ENCODE results near the gene SBF1. TPM values are rescaled to one million over a fixed set of nuclear protein-coding genes. Genes with fewer than 3 reads are reported as not detected.

The SBF1 gene
- polyA plus RNA-seq, 1 donor (not counting 4 experiments of a cell fraction or from before 2014, with no cell fraction given), result 16.2 TPM

DNA sequence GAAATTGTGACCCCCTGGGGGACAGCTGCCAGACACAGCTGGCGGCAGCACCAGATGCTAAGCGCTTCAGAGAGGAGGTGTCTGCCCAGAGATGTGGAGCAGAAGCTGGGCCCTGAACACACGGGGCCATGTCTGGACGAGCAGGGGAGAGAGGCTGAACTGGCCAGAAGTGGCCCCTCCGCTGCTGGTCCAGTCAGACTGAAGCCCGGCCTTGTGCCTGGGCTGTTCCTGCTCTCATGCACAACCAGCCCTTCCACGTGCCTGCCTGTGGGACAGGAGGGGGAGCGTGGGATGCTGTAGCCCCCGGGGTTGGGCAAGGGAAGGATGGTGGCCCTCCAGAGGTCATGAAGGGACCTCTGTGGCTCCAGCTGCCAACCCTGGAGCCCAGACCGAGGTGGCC, 8.3 kb upstream of the SBF1 start:
- no peak overlapping the region for H3K4me2 ChIP-seq (ENCODE audit: control insufficient read depth, extremely low read depth, insufficient read depth, low read depth, low read length)
- no peak overlapping the region for H3K4me3 ChIP-seq (ENCODE audit: control insufficient read depth in 2 of 3, extremely low read depth in 1 of 3, insufficient read depth in 2 of 3, low read depth in 1 of 3, low read length in 3 of 3)
- H4K20me1 ChIP-seq (ENCODE audit: control insufficient read depth, extremely low read depth, insufficient read depth, low read length), result peaks cover 3% of the 10 kb centered on the region
- no peaks in the 10 kb centered on the region for H3K9me3 ChIP-seq (ENCODE audit: control insufficient read depth, low read depth, low read length)
- no peaks in the 10 kb centered on the region for H3K4me1 ChIP-seq (ENCODE audit: control insufficient read depth, extremely low read depth, insufficient read depth, low read length)
- no peaks in the 10 kb centered on the region for H3K9me1 ChIP-seq (ENCODE audit: control insufficient read depth, extremely low read depth, insufficient read depth, low read length)
- FAIRE-seq (no peak), DNase-seq (ENCODE audit: low read depth, low spot score) (no peak)
- no peak overlapping the region for H3K27ac ChIP-seq (ENCODE audit: control insufficient read depth, insufficient read depth, low read length)
- dilution Hi-C loops (cut with MboI; ENCODE audit: extremely low pct_ligation_motif_present, low sequenced_read_pairs), result no loop called here
- H3K36me3 ChIP-seq (ENCODE audit: control insufficient read depth in 2 of 2, extremely low read depth in 1 of 2, insufficient read depth in 2 of 2, low read length in 2 of 2), result no peaks in the 10 kb centered on the region
- H3K9ac ChIP-seq (ENCODE audit: control insufficient read depth, extremely low read depth, insufficient read depth, low read length), result no peak overlapping the region
- TF ChIP-seq, protein P1, sequence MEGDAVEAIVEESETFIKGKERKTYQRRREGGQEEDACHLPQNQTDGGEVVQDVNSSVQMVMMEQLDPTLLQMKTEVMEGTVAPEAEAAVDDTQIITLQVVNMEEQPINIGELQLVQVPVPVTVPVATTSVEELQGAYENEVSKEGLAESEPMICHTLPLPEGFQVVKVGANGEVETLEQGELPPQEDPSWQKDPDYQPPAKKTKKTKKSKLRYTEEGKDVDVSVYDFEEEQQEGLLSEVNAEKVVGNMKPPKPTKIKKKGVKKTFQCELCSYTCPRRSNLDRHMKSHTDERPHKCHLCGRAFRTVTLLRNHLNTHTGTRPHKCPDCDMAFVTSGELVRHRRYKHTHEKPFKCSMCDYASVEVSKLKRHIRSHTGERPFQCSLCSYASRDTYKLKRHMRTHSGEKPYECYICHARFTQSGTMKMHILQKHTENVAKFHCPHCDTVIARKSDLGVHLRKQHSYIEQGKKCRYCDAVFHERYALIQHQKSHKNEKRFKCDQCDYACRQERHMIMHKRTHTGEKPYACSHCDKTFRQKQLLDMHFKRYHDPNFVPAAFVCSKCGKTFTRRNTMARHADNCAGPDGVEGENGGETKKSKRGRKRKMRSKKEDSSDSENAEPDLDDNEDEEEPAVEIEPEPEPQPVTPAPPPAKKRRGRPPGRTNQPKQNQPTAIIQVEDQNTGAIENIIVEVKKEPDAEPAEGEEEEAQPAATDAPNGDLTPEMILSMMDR (optimal IDR thresholded peaks at IDR 0.05 in 1 of 3, IDR thresholded peaks at IDR 0.05 in 1 of 3, conservative IDR thresholded peaks at IDR 0.05 in 1 of 3; ENCODE audit: extremely low read depth in 1 of 3, insufficient read depth in 2 of 3, low read length in 3 of 3), result no peak
- no peak for TF ChIP-seq EZH2 (IDR thresholded peaks at IDR 0.05; ENCODE audit: low read length)
- H3K27me3 ChIP-seq (ENCODE audit: control insufficient read depth, extremely low read depth, insufficient read depth, low read length), result peaks cover 33% of the 10 kb centered on the region
- H2AFZ ChIP-seq (ENCODE audit: control insufficient read depth, low read length), result no peak overlapping the region
- no peaks in the 10 kb centered on the region for H3K79me2 ChIP-seq (ENCODE audit: control insufficient read depth, insufficient read depth, low read length)

DNA sequence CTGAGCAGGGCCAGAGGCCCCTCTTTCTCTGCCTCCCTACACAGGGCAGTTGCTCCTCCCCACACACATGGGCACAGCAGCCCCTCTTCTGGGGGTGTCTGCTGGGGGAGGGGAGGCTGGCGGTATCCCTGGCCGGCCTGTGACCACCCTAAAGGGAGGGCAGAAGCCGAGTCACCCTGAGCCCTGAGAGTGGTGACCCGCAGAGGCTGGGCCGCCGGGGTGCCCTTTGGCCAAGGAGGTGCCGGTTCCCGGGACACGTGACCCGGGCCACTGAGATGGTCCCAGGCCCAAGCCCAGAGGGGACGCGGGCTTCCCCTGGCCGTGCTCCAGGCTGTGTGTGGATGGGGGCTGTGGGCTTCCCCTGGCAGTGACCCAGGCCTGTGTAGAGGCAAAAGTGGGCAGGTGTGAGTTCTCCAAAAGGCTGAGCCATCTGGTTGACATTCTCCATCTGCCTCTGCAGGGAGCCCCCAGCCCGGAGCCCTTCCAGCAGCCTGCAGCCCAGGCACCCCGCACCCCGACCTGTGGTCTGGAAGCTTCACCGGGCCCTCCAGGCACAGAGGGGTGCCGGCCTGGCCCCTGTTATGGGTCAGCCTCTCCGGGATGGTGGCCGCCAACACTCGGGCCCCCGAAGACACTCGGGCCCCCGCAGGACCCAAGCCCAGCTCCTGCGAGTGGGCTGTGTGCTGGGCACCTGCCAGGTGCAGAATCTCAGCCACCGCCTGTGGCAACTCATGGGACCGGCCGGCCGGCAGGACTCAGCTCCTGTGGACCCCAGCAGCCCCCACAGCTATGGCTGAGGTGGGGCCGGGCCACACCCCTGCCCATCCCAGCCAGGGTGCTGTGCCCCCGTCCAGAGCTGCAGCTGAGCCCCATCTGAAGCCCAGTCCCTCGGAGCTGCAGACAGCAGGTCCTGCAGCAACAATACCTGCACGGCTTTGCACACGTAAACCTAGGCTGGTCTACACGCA, 7.6 kb upstream of the SBF1 start:
- Histone ChIP-seq H3K4me3 (ENCODE audit: control insufficient read depth in 2 of 3, extremely low read depth in 1 of 3, insufficient read depth in 2 of 3, low read depth in 1 of 3, low read length in 3 of 3) (peak overlapping the region; percentile 29 to 88 (median 41)), H3K9ac (ENCODE audit: control insufficient read depth, extremely low read depth, insufficient read depth, low read length) (peak overlapping the region; percentile 73), H3K27ac (ENCODE audit: control insufficient read depth, insufficient read depth, low read length) (no peak overlapping the region), H3K9me1 (ENCODE audit: control insufficient read depth, extremely low read depth, insufficient read depth, low read length) (no peaks in the 10 kb centered on the region), H3K27me3 (ENCODE audit: control insufficient read depth, extremely low read depth, insufficient read depth, low read length) (peaks cover 31% of the 10 kb centered on the region), H3K36me3 (ENCODE audit: control insufficient read depth in 2 of 2, extremely low read depth in 1 of 2, insufficient read depth in 2 of 2, low read length in 2 of 2) (no peaks in the 10 kb centered on the region), H2AFZ (ENCODE audit: control insufficient read depth, low read length) (no peak overlapping the region), H3K4me2 (ENCODE audit: control insufficient read depth, extremely low read depth, insufficient read depth, low read depth, low read length) (peak overlapping the region; percentile 56), H3K79me2 (ENCODE audit: control insufficient read depth, insufficient read depth, low read length) (no peaks in the 10 kb centered on the region), H3K9me3 (ENCODE audit: control insufficient read depth, low read depth, low read length) (no peaks in the 10 kb centered on the region), H4K20me1 (ENCODE audit: control insufficient read depth, extremely low read depth, insufficient read depth, low read length) (peaks cover 3% of the 10 kb centered on the region), H3K4me1 (ENCODE audit: control insufficient read depth, extremely low read depth, insufficient read depth, low read length) (no peaks in the 10 kb centered on the region)
- FAIRE-seq (no peak), DNase-seq (ENCODE audit: low read depth, low spot score) (no peak)
- dilution Hi-C loops (cut with MboI; ENCODE audit: extremely low pct_ligation_motif_present, low sequenced_read_pairs), result no loop called here
- TF ChIP-seq, protein P1 (optimal IDR thresholded peaks at IDR 0.05 in 1 of 3, IDR thresholded peaks at IDR 0.05 in 1 of 3, conservative IDR thresholded peaks at IDR 0.05 in 1 of 3; ENCODE audit: extremely low read depth in 1 of 3, insufficient read depth in 2 of 3, low read length in 3 of 3), result no peak
- no peak for TF ChIP-seq EZH2 (IDR thresholded peaks at IDR 0.05; ENCODE audit: low read length)

All from keratinocyte (primary cell).